Measurements from ENCODE around the gene CCNI.

Gene CCNI

GRCh38 chr4:77001907-77002306 lies 73.9 kb downstream of the CCNI start:
- DNase-seq = no peak

GRCh38 chr4:76998251-76998901 lies 77.4 kb downstream of the CCNI start:
- DNase-seq = no peak

- DNase-seq = no peak
Observed at GRCh38 chr4:76997532-76997931, 78.3 kb downstream of the CCNI start.
